Measurements from ENCODE around the gene IRX2.

DNA sequence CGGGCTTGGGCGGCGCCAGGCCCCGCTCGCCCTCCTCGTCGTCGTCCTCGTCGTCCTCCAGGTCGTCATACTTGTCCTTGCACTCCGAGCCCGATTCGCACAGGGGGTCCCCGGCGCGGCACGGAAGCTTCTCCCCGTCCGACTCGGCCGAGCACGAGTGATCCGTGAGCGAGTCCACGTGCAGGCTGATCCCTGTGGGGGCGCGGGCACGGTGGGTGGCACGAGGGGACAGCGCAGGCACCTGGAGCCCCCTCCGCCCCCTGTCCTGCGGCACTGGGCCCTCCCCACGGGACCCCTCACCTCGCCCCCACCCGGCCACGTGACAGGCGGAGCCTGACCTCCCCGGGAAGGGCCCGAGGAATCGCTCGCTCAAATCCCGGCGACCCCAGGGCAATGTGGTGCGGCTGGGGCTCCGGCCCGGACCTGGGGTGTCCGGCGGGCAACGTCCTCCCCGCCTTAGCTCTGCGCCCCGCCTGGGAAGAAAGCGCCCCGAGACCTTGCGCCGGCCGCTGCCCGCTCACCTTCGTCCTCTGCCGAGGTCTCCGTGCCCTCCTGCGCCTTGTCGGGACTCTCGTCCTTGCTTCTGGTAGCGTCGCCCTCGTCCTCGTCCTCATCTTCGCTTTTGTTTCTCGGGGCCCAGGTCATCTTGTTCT, 2.5 kb downstream of the IRX2 start:
- TF ChIP-seq MAX (IDR thresholded peaks at IDR 0.05; ENCODE audit: insufficient read depth, insufficient read length) (no peak), CTCF (IDR thresholded peaks at IDR 0.05; ENCODE audit: extremely low read depth in 1 of 2, insufficient read depth in 1 of 2, low read depth in 1 of 2, low read length in 2 of 2) (no peak), EZH2 (IDR thresholded peaks at IDR 0.05; ENCODE audit: borderline replicate concordance, low read depth, low read length, severe bottlenecking) (peak; percentile 54), POLR2A (IDR thresholded peaks at IDR 0.05; ENCODE audit: low read depth, low read length) (no peak), POLR2AphosphoS5 (IDR thresholded peaks at IDR 0.05; ENCODE audit: insufficient read depth, low read depth, low read length) (no peak), JUN (IDR thresholded peaks at IDR 0.05; ENCODE audit: borderline replicate concordance, insufficient read depth, insufficient read length, low read depth) (no peak), MYC (IDR thresholded peaks at IDR 0.05; ENCODE audit: low read depth, low read length) (no peak)
